Glutamatergic neuron (in vitro differentiated cells): ENCODE results near the gene NUP35. TPM values are rescaled to one million over a fixed set of nuclear protein-coding genes. Genes with fewer than 3 reads are reported as not detected.

Experiments used
- DNase-seq: peaks from one replicate; pipeline ENCODE4 v3.0.0; 2022
- H3K27ac Mint-ChIP-seq: one replicate; pipeline ENCODE4 v1.8.0; 2020; ENCODE audit warnings: mild to moderate bottlenecking, mixed read lengths, inconsistent platforms; ENCODE audit not compliant: unreplicated experiment
- H3K27me3 Mint-ChIP-seq: one replicate; pipeline ENCODE4 v1.8.0; 2020; ENCODE audit warnings: mild to moderate bottlenecking, moderate library complexity, mixed read lengths, inconsistent platforms; ENCODE audit not compliant: unreplicated experiment
- H3K36me3 Mint-ChIP-seq: one replicate; pipeline ENCODE4 v1.8.0; 2020; ENCODE audit warnings: mild to moderate bottlenecking, mixed read lengths, inconsistent platforms; ENCODE audit not compliant: unreplicated experiment
- H3K4me1 Mint-ChIP-seq: one replicate; pipeline ENCODE4 v1.8.0; 2020; ENCODE audit warnings: mild to moderate bottlenecking, low read depth, mixed read lengths, inconsistent platforms; ENCODE audit not compliant: unreplicated experiment
- H3K4me3 Mint-ChIP-seq: one replicate; pipeline ENCODE4 v1.8.0; 2020; ENCODE audit warnings: mild to moderate bottlenecking, mixed read lengths, inconsistent platforms; ENCODE audit not compliant: unreplicated experiment
- H3K9me3 Mint-ChIP-seq: one replicate; pipeline ENCODE4 v1.8.0; 2020; ENCODE audit warnings: mild to moderate bottlenecking, moderate library complexity, mixed read lengths, inconsistent platforms; ENCODE audit not compliant: unreplicated experiment
- CTCF ChIP-seq: fragments of 200-600 bp; sonication (generic); IDR thresholded peaks from one replicate; pipeline ENCODE4 v1.5.0; 2021; ENCODE audit not compliant: partially characterized antibody, unreplicated experiment
- long read RNA-seq: library from polyadenylated mRNA; unstranded; transcript quantifications from one replicate; pipeline ENCODE4 v2.0.0, GENCODE V29; 2020; ENCODE audit not compliant: unreplicated experiment
- total RNA-seq: library from RNA; stranded (reverse); fragmentation: NEBNext Ultra II Directional; extraction: Animal tissue kit (Norgen Biotek cat#: 25700); gene quantifications from one replicate; pipeline ENCODE4 v1.2.1, GENCODE V29; 2021; ENCODE audit not compliant: unreplicated experiment

Gene NUP35
- total RNA-seq: 8.6 TPM
- long read RNA-seq, transcript NUP35-201 (9 exons, 1,633 nt): major isoform, 8 of 9 reads
- long read RNA-seq, partial matches to known transcripts: 0 of 9 reads
- long read RNA-seq, other reads (novel, unspliced or antisense): 1 of 9 reads

- peak; percentile 86 for DNase-seq
- Mint-ChIP-seq H3K27ac (peak within 1 kb of the TSS; percentile 92), H3K4me3 (peak within 1 kb of the TSS; percentile 96), H3K36me3 (no peaks in the 10 kb centered on the region), H3K9me3 (peaks cover 11% of the 10 kb centered on the region), H3K4me1 (peaks cover 4% of the 10 kb centered on the region), H3K27me3 (no peaks in the 10 kb centered on the region)
- no peak for TF ChIP-seq CTCF
These were observed at the start of gene NUP35 for GRCh38 chr2:183124222-183124956. NUP35 (plus strand) TSS chr2:183124443; CDS start chr2:183124458, 15 bp downstream.

- Mint-ChIP-seq H3K4me1 (no peaks in the 10 kb centered on the region), H3K27ac (peak overlapping the region; percentile 88), H3K4me3 (peak overlapping the region; percentile 95), H3K36me3 (no peaks in the 10 kb centered on the region), H3K9me3 (no peaks in the 10 kb centered on the region), H3K27me3 (no peaks in the 10 kb centered on the region)
- DNase-seq: peak; percentile 42
- TF ChIP-seq CTCF: no peak
These were observed 46.1 kb upstream of the NUP35 start for GRCh38 chr2:183078163-183078463.

GRCh38 chr2:183078464-183079138, 45.6 kb upstream of the NUP35 start, which contains the start of gene DUSP19:
DUSP19 (plus strand) TSS chr2:183078747; CDS start chr2:183078934, 187 bp downstream.
- DNase-seq: peak; percentile 82
- H3K4me3 Mint-ChIP-seq: peak within 1 kb of the TSS; percentile 95
- TF ChIP-seq CTCF: no peak
- peak within 1 kb of the TSS; percentile 88 for H3K27ac Mint-ChIP-seq
- H3K27me3 Mint-ChIP-seq: no peaks in the 10 kb centered on the region
- no peaks in the 10 kb centered on the region for H3K4me1 Mint-ChIP-seq
- no peaks in the 10 kb centered on the region for H3K36me3 Mint-ChIP-seq
- H3K9me3 Mint-ChIP-seq: no peaks in the 10 kb centered on the region

GRCh38 chr2:183079139-183079775, 45.0 kb upstream of the NUP35 start:
- Mint-ChIP-seq H3K27me3 (no peaks in the 10 kb centered on the region), H3K36me3 (no peaks in the 10 kb centered on the region), H3K27ac (no peak overlapping the region), H3K9me3 (no peaks in the 10 kb centered on the region), H3K4me1 (no peaks in the 10 kb centered on the region), H3K4me3 (peak overlapping the region; percentile 95)
- DNase-seq: no peak
- no peak for TF ChIP-seq CTCF

- H3K36me3 Mint-ChIP-seq: no peaks in the 10 kb centered on the region
- H3K27me3 Mint-ChIP-seq: no peaks in the 10 kb centered on the region
- no peaks in the 10 kb centered on the region for H3K9me3 Mint-ChIP-seq
- H3K4me3 Mint-ChIP-seq: no peak overlapping the region
- no peaks in the 10 kb centered on the region for H3K4me1 Mint-ChIP-seq
- TF ChIP-seq CTCF: no peak
- DNase-seq: no peak
- no peak overlapping the region for H3K27ac Mint-ChIP-seq
These were observed 42.3 kb upstream of the NUP35 start for GRCh38 chr2:183081911-183082310.
